Measurements from ENCODE around the gene ECI1. TPM values are rescaled to one million over a fixed set of nuclear protein-coding genes. Genes with fewer than 3 reads are reported as not detected.

The ECI1 gene
- polyA plus RNA-seq, 6 donors from 2014 or later = 41.7 to 55.1 (median 48.6) TPM

DNA sequence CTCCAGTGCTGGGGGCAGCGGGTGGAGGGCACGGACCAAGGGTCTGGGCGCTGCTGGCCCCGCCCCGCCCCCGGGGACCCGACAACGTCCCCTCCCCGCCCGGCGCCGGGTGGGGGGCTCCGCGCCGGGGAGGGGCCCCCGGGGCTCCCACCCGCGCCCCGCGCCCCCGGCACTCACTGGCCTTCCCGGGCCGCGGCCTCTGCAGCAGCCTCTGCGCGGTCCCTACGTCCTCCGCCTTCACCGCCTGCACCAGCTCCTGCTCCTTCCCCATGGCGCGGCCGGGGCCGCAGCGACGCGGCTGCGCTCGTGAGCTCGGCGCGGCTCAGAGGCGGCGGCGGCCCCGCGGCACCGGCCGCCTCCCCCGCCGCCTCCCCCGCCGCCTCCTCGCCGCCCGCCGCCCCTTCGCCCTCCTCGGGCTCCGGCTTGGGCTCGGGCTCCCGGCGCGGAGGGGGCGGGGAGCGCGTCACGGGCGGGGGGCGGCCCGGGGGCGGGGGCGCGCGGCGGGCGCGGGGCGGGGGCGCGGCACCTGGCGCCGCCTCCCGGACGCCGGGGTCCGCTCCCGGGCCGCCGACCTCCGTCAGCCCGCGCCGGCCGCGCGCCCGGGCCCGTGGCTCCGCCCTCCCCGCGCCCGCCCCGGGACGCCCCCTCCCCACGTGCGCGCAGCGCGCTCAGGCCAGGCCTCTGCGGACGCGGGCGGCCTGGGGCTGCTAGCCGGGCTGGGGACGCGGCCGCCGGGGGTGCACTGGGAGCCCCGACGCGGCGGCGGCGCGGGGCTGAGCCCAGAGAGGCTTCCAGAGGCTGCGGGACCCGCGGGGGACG is 55.0 kb downstream of the ECI1 start, which contains the start of gene CASKIN1:
Gene CASKIN1 (minus strand): TSS at position 444 of the 819 bp plus-strand sequence. CDS start 173 bp downstream, at position 271.
- Mint-ChIP-seq H3K9me3 (peaks cover 0 to 1% (median 0%) of the 10 kb centered on the region in 7 donors), H3K27ac (no peak within 1 kb of the TSS), H3K4me1 (peaks cover 6 to 9% (median 9%) of the 10 kb centered on the region in 3 donors), H3K36me3 (no peaks in the 10 kb centered on the region), H3K27me3 (peaks cover 23 to 73% (median 54%) of the 10 kb centered on the region in 3 donors), H3K4me3 (peak within 1 kb of the TSS; percentile 56 to 84 (median 70))
- DNase-seq (no peak), ATAC-seq (ENCODE audit: low read depth in 2 of 2) (peak; percentile 43 to 56)

DNA sequence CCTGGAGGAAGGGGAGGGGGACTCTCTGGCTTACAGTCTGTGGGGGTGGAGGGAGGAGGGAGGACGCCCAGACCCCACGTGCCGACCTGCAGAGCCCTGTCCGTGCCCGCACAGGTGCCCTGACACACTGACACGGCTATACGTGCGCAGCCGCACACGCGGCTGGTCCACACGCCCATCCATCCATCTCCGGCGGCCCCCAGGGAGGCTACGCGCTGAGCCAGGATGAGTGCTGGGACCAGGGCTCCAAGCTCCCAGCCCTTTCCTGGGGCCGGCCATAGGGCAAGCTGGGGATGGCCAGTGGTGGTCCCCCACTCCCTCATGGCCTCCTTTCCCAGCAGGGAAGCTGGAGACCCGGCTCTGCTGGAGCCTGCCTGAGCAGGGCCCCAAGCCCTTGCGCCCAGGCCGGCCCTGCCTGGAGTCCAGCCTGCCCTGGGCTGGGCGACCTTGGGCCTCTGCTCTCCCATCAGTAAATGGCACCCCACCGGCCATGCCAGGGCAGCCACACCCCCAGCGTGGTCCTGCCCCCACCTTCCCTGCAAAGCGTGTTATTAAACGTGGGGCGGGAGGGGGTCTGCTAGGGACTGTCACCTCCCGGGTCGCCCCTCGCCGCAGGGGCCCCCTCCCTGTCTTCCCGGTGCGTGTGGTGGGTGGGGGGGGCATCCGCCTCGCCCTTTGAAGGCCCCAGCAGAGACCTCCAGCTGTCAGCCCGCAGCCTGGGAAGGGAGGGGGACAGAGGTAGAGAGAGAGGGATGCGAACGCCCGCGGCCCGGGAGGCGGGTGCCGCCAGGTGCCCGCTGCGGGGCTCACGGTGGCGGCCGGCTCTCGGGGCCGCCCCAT is 55.8 kb downstream of the ECI1 start:
- Mint-ChIP-seq H3K36me3 (no peaks in the 10 kb centered on the region), H3K27ac (no peak overlapping the region), H3K9me3 (peaks cover 0 to 1% (median 0%) of the 10 kb centered on the region in 7 donors), H3K27me3 (peaks cover 23 to 72% (median 52%) of the 10 kb centered on the region in 3 donors), H3K4me3 (peak overlapping the region in 6 of 8 donors; percentile 45 to 79 (median 60)), H3K4me1 (peaks cover 6 to 9% (median 9%) of the 10 kb centered on the region in 3 donors)
- ATAC-seq (ENCODE audit: low read depth in 2 of 2) = peak; percentile 23 to 26
- no peak for DNase-seq

GRCh38 chr16:2194852-2195321 is 56.5 kb downstream of the ECI1 start:
- H3K27ac Mint-ChIP-seq = peak overlapping the region in 2 of 6 donors; percentile 67 to 91
- ATAC-seq (ENCODE audit: low read depth in 2 of 2) = peak; percentile 74 to 83
- peaks cover 23 to 66% (median 46%) of the 10 kb centered on the region in 3 donors for H3K27me3 Mint-ChIP-seq
- H3K9me3 Mint-ChIP-seq = no peaks in the 10 kb centered on the region
- H3K4me3 Mint-ChIP-seq = peak overlapping the region in 7 of 8 donors; percentile 21 to 79 (median 58)
- H3K4me1 Mint-ChIP-seq = peaks cover 6 to 9% (median 9%) of the 10 kb centered on the region in 3 donors
- no peaks in the 10 kb centered on the region for H3K36me3 Mint-ChIP-seq
- DNase-seq = peak; percentile 53

DNA sequence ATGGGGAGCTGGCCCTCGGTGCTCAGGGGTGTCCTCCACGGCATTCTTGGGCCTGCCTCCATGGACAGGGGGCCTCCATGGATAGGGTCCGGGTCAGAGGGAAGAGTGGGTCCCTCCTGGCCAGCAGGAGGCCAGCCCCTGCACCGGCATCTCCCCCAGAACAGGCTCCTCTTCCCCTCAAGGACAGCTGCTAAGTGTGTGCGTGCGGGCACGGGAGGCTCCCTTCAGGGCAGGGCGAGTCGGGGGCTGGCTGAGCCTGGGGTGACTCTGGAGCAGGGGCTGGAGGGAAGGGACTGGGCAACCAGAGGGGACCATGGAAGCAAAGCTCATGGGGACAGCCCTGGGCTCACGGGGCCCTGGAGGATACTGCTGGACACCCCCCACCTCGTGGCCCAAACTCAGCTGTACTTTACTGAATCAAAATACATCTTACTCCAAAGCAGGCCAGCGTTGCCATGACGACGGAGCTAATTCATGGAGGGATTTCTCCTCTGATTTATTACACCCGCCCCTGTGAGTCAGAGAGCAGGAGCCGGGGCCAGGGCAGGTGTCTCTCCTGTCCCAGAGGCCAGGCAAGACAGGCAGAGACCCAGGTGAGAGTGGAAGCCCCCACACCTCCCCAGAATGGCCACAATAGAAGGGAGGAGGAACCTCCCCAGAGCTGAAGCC is 57.1 kb downstream of the ECI1 start:
- Mint-ChIP-seq H3K4me3 (peak overlapping the region in 5 of 8 donors; percentile 15 to 62 (median 29)), H3K9me3 (no peaks in the 10 kb centered on the region), H3K36me3 (no peaks in the 10 kb centered on the region), H3K27ac (peak overlapping the region in 1 of 6 donors; percentile 67), H3K27me3 (peaks cover 23 to 63% (median 43%) of the 10 kb centered on the region in 3 donors), H3K4me1 (peaks cover 6 to 9% (median 9%) of the 10 kb centered on the region in 3 donors)
- DNase-seq = no peak
- no peak for ATAC-seq (ENCODE audit: low read depth in 2 of 2)

DNA sequence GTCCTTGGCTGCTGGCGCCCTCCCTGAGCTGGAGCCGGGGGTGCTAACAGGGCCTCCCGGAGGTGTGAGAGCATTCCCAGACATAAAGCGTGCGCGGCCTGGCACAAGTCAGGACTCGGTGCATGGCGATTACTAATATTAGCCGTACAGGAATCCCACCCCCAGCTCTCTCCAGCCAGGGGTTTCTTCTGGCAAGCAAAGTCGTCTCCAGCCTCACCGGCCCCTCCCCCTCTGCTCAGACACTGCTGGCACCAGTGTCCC is 60.0 kb downstream of the ECI1 start:
- Mint-ChIP-seq H3K4me1 (peaks cover 5 to 7% (median 6%) of the 10 kb centered on the region in 3 donors), H3K27ac (no peak overlapping the region), H3K27me3 (peaks cover 6 to 40% (median 22%) of the 10 kb centered on the region in 3 donors), H3K36me3 (no peaks in the 10 kb centered on the region), H3K9me3 (no peaks in the 10 kb centered on the region), H3K4me3 (no peak overlapping the region)
- no peak for DNase-seq
- no peak for ATAC-seq (ENCODE audit: low read depth in 2 of 2)

DNA sequence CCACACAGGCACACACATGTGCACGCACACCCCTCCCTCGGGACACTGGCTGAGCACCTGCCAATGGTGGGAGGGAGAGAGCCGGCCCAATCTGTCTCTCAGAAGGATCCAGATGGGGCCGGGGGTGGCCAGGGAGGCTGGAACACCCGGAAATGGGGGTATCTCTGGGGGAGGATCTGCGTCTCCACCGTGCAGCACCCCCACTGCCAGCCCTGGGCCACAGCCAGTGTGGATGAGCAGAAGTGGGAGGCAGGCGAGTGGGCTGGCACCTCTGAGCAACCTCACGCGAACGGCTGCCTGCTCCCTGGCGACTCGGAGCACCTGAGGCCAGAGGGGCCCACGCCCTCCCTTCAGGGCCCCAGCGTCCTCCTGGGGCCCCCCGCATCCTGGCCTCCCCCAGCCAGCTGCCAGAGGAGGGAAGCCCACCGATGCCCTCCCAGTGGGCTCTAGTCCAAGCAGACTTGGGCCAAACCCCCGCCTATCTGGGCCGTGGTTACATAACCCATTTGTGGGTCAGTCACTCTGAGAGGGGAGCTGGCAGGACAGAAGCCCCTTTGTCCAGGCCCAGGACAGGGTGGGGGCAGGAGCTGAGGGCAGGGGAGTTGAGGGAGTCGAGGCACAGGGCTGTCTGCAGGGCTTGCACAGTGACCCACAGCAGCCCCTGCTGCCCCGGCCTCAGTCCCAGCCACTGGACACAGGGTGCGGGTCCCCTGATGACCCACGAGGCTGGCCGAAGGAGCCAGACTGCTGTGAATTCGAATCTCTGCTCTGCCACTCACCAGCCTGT is 60.5 kb downstream of the ECI1 start:
- Mint-ChIP-seq H3K27ac (no peak overlapping the region), H3K27me3 (peaks cover 6 to 40% (median 22%) of the 10 kb centered on the region in 3 donors), H3K4me3 (no peak overlapping the region), H3K36me3 (no peaks in the 10 kb centered on the region), H3K9me3 (no peaks in the 10 kb centered on the region), H3K4me1 (peaks cover 5 to 7% (median 6%) of the 10 kb centered on the region in 3 donors)
- no peak for DNase-seq
- ATAC-seq (ENCODE audit: low read depth in 2 of 2) = no peak

DNA sequence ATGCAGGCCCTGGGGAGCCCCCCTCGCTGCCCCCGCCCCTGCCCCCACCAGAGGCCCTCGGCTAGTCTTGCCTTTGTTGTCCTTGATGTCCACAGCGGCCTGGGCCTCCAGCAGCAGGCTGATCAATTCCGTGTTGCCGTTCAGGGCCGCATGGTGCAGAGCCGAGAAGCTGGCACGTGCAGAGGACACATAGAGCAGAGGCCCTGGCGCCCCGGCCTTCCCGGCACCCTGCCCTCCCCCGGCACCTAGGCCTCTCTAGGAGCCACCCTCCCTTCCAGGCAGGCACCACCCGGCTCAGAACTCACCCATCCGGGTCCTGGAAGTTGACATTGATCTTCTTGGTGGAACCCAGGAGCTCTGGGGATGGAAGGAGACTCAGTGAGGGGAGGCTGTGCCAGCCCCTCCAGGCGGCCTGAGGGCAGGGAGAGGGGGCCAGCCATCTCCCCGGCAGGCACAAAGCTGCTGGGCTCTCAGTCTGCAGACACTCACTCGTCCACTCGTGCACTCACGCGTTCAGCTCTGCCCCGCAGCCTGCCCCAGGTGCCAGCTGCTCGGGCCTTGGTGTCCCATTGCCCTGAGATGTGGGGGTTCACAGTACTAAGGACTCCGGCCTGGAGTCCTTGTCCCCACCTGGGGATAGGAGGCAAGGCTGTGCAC is 61.3 kb downstream of the ECI1 start:
- Mint-ChIP-seq H3K9me3 (no peaks in the 10 kb centered on the region), H3K27ac (no peak overlapping the region), H3K36me3 (no peaks in the 10 kb centered on the region), H3K4me3 (no peak overlapping the region), H3K27me3 (peaks cover 6 to 36% (median 20%) of the 10 kb centered on the region in 3 donors), H3K4me1 (peaks cover 5 to 7% (median 5%) of the 10 kb centered on the region in 3 donors)
- ATAC-seq (ENCODE audit: low read depth in 2 of 2) (no peak), DNase-seq (no peak)

Other genes with a start within 250 kb of the ECI1 start
- gene ZNF598, start 241.8 kb downstream of the ECI1 start, polyA plus RNA-seq (ENCODE audit: low read depth in 6 of 6) = 1 to 10 TPM; 2.7 to 8.4 (median 3.9) TPM
- gene NPW, start 231.8 kb downstream of the ECI1 start, polyA plus RNA-seq (ENCODE audit: low read depth in 6 of 6) = not detected
- gene NHERF2, start 224.7 kb downstream of the ECI1 start, polyA plus RNA-seq (ENCODE audit: low read depth in 6 of 6) = not detected
- 10 to 100 TPM; 21.4 to 38.3 (median 26.0) TPM for gene NTHL1, start 203.8 kb downstream of the ECI1 start, polyA plus RNA-seq (ENCODE audit: low read depth in 6 of 6)
- 10 to 100 TPM; 16.6 to 45.0 (median 24.9) TPM for gene TSC2, start 203.6 kb downstream of the ECI1 start, polyA plus RNA-seq (ENCODE audit: low read depth in 6 of 6)
- 10 to 100 TPM in 1 of 6 donors, 1 to 10 TPM in 5; 2.8 to 10.4 (median 4.0) TPM for gene PKD1, start 115.7 kb downstream of the ECI1 start, polyA plus RNA-seq (ENCODE audit: low read depth in 6 of 6)
- 1 to 10 TPM in 4 of 6 donors, under 1 TPM in 1, not detected in 1; 0.66 to 2.7 (median 1.4) TPM for gene RAB26, start 103.0 kb downstream of the ECI1 start, polyA plus RNA-seq (ENCODE audit: low read depth in 6 of 6)
- 1 to 10 TPM; 4.2 to 9.4 (median 5.6) TPM for gene TRAF7, start 95.8 kb downstream of the ECI1 start, polyA plus RNA-seq (ENCODE audit: low read depth in 6 of 6)
- not detected for gene CASKIN1, start 55.0 kb downstream of the ECI1 start, polyA plus RNA-seq (ENCODE audit: low read depth in 6 of 6)
- gene MLST8, start 46.1 kb downstream of the ECI1 start, polyA plus RNA-seq (ENCODE audit: low read depth in 6 of 6) = 10 to 100 TPM; 28.1 to 43.1 (median 33.4) TPM
- under 1 TPM in 2 of 6 donors, not detected in 4; 0.48 to 0.49 TPM for gene BRICD5, start 40.7 kb downstream of the ECI1 start, polyA plus RNA-seq (ENCODE audit: low read depth in 6 of 6)
- 10 to 100 TPM in 2 of 6 donors, 1 to 10 TPM in 4; 5.7 to 11.0 (median 9.5) TPM for gene PGP, start 36.7 kb downstream of the ECI1 start, polyA plus RNA-seq (ENCODE audit: low read depth in 6 of 6)
- 10 to 100 TPM in 2 of 6 donors, 1 to 10 TPM in 4; 6.4 to 16.1 (median 8.9) TPM for gene E4F1, start 28.0 kb downstream of the ECI1 start, polyA plus RNA-seq (ENCODE audit: low read depth in 6 of 6)
- gene DNASE1L2, start 15.1 kb downstream of the ECI1 start, polyA plus RNA-seq (ENCODE audit: low read depth in 6 of 6) = under 1 TPM in 1 of 6 donors, not detected in 5; 0.30 TPM
- gene RNPS1, start 16.5 kb upstream of the ECI1 start, polyA plus RNA-seq (ENCODE audit: low read depth in 6 of 6) = 100 to 1,000 TPM; 238 to 325 (median 252) TPM
- 1 to 10 TPM in 2 of 6 donors, under 1 TPM in 3, not detected in 1; 0.54 to 1.8 (median 0.98) TPM for gene ABCA3, start 89.1 kb upstream of the ECI1 start, polyA plus RNA-seq (ENCODE audit: low read depth in 6 of 6)
- 1 to 10 TPM in 5 of 6 donors, not detected in 1; 1.8 to 5.0 (median 2.8) TPM for gene CCNF, start 177.9 kb upstream of the ECI1 start, polyA plus RNA-seq (ENCODE audit: low read depth in 6 of 6)
- gene TEDC2, start 208.5 kb upstream of the ECI1 start, polyA plus RNA-seq (ENCODE audit: low read depth in 6 of 6) = 1 to 10 TPM in 1 of 6 donors, under 1 TPM in 3, not detected in 2; 0.16 to 1.7 (median 0.58) TPM
- not detected for gene NTN3, start 219.7 kb upstream of the ECI1 start, polyA plus RNA-seq (ENCODE audit: low read depth in 6 of 6)
- gene TBC1D24, start 223.5 kb upstream of the ECI1 start, polyA plus RNA-seq (ENCODE audit: low read depth in 6 of 6) = 1 to 10 TPM in 4 of 6 donors, under 1 TPM in 2; 0.22 to 3.3 (median 2.5) TPM